ENCODE measurements around the gene NELL2. TPM values are rescaled to one million over a fixed set of nuclear protein-coding genes. Genes with fewer than 3 reads are reported as not detected.
"Not testable (repeated sequence)": the region's sequence is repeated elsewhere in the genome, so short reads cannot be mapped to it uniquely, and the experiment has no call there.

The NELL2 gene
- total RNA-seq, 1 donor from 2014 or later = 0.55 TPM

- Histone ChIP-seq H3K27ac (replicated peaks) (no peak overlapping the region), H3K27me3 (ENCODE audit: low read depth) (no peaks in the 10 kb centered on the region), H3K4me1 (no peaks in the 10 kb centered on the region), H3K36me3 (no peaks in the 10 kb centered on the region), H3K4me3 (no peak overlapping the region), H3K9me3 (replicated peaks) (no peaks in the 10 kb centered on the region)
- intact Hi-C loops (cut with micrococcal nuclease) = no loop called here
- no peak for DNase-seq
- TF ChIP-seq CTCF (IDR thresholded peaks at IDR 0.05; ENCODE audit: borderline replicate concordance) = no peak
Measured at GRCh38 chr12:44748950-44749468, 127.1 kb downstream of the NELL2 start.

DNA sequence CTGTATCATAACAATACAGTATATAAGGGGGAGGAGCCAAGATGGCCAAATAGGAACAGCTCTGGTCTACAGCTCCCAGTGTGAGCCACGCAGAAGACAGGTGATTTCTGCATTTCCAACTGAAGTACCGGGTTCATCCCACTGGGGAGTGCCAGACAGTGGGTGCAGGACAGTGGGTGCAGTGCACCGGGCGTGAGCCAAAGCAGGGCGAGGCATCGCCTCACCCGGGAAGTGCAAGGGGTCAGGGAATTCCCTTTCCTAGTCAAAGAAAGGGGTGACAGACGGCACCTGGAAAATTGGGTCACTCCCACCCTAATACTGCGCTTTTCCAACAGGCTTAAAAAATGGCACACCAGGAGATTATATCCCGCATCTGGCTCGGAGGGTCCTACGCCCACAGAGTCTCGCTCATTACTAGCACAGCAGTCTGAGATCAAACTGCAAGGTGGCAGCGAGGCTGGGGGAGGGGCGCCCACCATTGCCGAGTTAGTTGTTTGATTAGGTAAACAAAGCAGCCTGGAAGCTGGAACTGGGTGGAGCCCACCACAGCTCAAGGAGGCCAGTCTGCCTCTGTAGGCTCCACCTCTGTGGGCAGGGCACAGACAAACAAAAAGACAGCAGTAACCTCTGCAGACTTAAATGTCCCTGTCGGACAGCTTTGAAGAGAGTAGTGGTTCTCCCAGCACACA is 134.7 kb downstream of the NELL2 start:
- H3K4me3 ChIP-seq; H3K27ac ChIP-seq (replicated peaks); H3K36me3 ChIP-seq; H3K9me3 ChIP-seq (replicated peaks); H3K4me1 ChIP-seq; H3K27me3 ChIP-seq (ENCODE audit: low read depth); intact Hi-C loops (cut with micrococcal nuclease); DNase-seq: not testable (repeated sequence)

GRCh38 chr12:44738051-44738450 is 138.1 kb downstream of the NELL2 start:
- Histone ChIP-seq H3K4me1 (no peaks in the 10 kb centered on the region), H3K27ac (replicated peaks) (no peak overlapping the region), H3K9me3 (replicated peaks) (peaks cover 26% of the 10 kb centered on the region), H3K36me3 (no peaks in the 10 kb centered on the region), H3K27me3 (ENCODE audit: low read depth) (no peaks in the 10 kb centered on the region), H3K4me3 (no peak overlapping the region)
- intact Hi-C loops (cut with micrococcal nuclease) = no loop called here
- no peak for TF ChIP-seq CTCF (IDR thresholded peaks at IDR 0.05; ENCODE audit: borderline replicate concordance)
- no peak for DNase-seq

GRCh38 chr12:44728566-44728965 is 147.5 kb downstream of the NELL2 start:
- intact Hi-C loops (cut with micrococcal nuclease) = no loop called here
- H3K4me3 ChIP-seq = no peak overlapping the region
- H3K27ac ChIP-seq (replicated peaks) = no peak overlapping the region
- H3K9me3 ChIP-seq (replicated peaks) = peaks cover 97% of the 10 kb centered on the region
- no peaks in the 10 kb centered on the region for H3K4me1 ChIP-seq
- H3K36me3 ChIP-seq = no peaks in the 10 kb centered on the region
- no peak for DNase-seq
- H3K27me3 ChIP-seq (ENCODE audit: low read depth) = no peaks in the 10 kb centered on the region
- TF ChIP-seq CTCF (IDR thresholded peaks at IDR 0.05; ENCODE audit: borderline replicate concordance) = no peak

DNA sequence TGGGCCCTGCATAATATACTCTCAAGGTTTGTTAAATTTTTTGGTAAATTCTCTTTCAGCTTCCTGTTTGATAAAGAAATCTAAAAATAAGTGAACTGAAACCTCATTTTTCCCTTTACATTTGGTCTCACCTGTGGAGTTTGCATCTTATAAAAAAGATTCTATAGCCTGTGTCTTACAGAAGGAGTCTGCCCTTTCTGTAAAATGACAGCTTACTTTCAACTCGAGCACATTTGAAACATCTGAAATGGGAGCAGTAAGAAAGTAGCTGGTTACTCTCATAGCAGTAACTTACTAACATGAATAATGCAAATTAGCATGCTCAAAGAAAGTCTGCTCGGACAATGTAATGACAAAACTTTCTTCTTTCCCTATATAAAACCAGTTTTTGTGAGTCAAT is 155.8 kb downstream of the NELL2 start:
- no peaks in the 10 kb centered on the region for H3K27me3 ChIP-seq (ENCODE audit: low read depth)
- H3K4me3 ChIP-seq = no peak overlapping the region
- no peaks in the 10 kb centered on the region for H3K4me1 ChIP-seq
- no peaks in the 10 kb centered on the region for H3K36me3 ChIP-seq
- no peak for DNase-seq
- no peak for TF ChIP-seq CTCF (IDR thresholded peaks at IDR 0.05; ENCODE audit: borderline replicate concordance)
- intact Hi-C loops (cut with micrococcal nuclease) = no loop called here
- peaks cover 16% of the 10 kb centered on the region for H3K9me3 ChIP-seq (replicated peaks)
- H3K27ac ChIP-seq (replicated peaks) = no peak overlapping the region

DNA sequence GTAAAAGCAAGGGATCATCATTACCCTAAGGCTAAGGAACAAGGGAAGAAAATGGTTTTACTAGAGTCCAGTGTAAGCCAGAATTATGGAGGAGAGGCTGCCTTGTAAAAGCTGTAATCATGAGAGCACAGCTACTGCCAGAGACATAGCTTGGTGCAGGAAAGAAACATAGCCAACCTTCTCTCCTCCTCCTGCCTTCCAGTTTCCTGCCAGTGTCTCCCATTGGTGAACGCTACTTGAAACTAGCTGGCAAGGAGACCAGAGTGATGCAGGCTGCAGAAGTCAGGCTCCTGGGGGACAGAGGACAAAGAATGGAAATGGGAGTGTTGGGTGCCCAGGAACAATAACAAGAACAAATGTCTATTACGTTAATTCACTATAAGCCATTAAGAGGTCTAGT is 158.5 kb downstream of the NELL2 start:
- H3K36me3 ChIP-seq = no peaks in the 10 kb centered on the region
- H3K4me1 ChIP-seq = no peaks in the 10 kb centered on the region
- no peak for TF ChIP-seq CTCF (IDR thresholded peaks at IDR 0.05; ENCODE audit: borderline replicate concordance)
- H3K4me3 ChIP-seq = no peak overlapping the region
- H3K27ac ChIP-seq (replicated peaks) = no peak overlapping the region
- H3K27me3 ChIP-seq (ENCODE audit: low read depth) = no peaks in the 10 kb centered on the region
- intact Hi-C loops (cut with micrococcal nuclease) = no loop called here
- no peaks in the 10 kb centered on the region for H3K9me3 ChIP-seq (replicated peaks)
- no peak for DNase-seq

All from left ventricle myocardium inferior (tissue), 1 donor.